Activated T-helper 9 cell treated with anti-CD3 and anti-CD28 coated beads, Interleukin-2, amount 50 U/mL, for 16 hours (primary cell): ENCODE data around the gene SLC10A7.
"Not testable (repeated sequence)": the region's sequence is repeated elsewhere in the genome, so short reads cannot be mapped to it uniquely, and the experiment has no call there.

Experiments used
- DNase-seq: peaks from one replicate; pipeline ENCODE4 v3.0.0-alpha.2; 2020; ENCODE audit warnings: low read depth

SLC10A7 gene

GRCh38 chr4:146439437-146439836, 82.3 kb downstream of the SLC10A7 start:
- DNase-seq, result no peak

DNA sequence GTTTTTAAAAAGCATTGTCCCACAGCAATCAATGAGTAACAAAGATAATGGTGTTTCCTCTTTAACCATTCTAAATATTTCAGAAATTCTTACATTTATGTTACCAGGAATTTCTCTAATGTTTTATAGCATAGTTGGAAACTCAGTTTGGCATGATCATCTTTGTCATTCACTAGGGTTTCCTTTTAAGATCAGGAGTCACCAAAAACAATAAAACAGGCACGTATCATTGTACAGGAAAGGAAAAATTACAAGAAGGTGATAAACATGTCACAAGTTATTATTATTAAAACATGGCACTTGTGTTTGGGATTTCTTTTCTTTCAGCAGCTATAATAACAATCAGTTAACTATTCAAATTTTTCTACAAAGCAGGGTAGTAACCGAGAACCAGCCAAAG, 84.0 kb downstream of the SLC10A7 start:
- no peak for DNase-seq

DNA sequence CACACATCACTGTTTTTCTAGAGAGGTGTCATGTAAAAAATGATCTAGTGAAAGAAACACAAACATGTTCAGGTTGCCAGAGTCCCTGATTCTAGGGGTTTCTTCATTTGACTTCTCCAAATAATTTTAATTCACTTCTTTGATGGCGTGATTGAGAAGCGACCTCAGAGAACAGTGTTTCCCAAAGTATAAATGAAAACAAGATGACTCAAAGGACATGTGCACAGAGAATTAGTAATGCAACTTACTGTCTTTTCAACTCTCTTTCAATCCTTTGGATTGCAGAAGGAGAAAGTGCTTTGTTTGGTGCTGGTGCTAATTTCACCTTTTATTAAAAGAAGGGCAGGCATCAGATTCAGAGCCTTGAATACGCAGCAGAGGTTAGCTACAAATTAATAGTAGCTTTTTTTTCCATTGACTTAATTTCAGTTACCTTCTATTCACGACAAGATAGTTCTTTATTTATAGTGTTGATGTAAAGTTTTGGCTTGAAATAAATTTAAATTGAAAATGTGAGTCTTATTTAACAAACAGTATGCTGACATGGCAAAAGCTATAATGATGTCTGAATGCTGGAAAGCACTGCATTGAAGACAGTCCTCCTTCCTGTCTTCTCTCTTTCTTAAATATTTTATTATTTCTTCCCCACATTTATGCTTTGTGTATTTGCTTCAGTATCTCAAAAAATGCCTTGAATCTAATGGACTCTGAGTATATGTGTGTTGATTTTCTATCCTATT, 85.1 kb downstream of the SLC10A7 start:
- no peak for DNase-seq

DNA sequence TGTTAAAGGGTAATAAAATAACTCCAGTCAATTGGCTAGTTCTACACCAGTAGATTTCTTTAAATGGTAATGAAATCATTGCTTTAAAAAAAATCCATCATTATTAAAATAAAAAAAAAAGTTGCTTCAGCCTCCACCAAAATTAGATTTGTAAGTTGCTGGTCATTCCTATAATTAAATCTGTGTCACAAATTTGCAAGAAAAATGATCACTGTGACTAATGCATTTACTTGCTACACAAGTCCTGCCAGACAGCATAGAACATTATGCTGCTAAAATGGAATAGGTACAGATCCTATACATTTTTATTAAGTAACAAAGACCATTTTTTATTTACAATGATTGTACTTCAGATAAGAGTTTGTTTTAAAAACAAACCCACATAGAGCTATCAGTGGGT, 85.8 kb downstream of the SLC10A7 start:
- no peak for DNase-seq

DNA sequence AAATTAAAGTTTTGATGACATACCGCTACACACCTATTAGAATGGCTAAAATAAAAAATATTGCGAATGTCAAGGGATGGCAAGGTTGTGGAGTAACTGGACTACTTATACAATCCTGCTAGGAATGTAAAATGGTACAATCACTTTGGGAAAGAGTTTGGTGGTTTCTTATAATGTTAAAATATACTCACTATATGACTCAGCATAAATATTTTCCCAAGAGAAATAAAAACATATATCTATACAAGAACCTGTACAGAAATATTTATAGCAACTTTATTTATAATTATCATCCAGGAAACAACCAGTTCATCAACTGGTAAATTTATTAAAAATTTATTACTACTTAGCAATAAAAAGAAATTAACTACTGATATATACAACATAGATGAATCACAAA, 89.7 kb downstream of the SLC10A7 start:
- no peak for DNase-seq

GRCh38 chr4:146428298-146428697, 93.4 kb downstream of the SLC10A7 start:
- no peak for DNase-seq

DNA sequence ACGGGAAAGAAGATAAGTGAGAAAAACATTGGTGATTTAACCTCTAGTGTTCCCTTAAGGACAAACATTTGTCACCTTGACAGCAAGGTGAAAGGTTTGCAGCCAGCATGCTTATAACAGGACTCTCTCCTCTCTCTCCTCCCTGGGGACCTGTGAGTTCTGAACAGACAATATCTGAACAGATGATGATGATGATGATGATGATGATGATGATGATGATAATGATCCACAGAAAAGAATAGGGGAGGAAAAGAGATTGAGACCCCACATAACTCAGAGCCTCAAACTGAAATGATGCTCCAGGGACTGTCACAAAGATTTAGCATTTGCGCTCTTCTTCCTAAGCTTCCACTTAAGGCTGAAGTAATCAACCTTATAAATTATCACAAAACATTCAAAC, 103.9 kb downstream of the SLC10A7 start:
- no peak for DNase-seq

DNA sequence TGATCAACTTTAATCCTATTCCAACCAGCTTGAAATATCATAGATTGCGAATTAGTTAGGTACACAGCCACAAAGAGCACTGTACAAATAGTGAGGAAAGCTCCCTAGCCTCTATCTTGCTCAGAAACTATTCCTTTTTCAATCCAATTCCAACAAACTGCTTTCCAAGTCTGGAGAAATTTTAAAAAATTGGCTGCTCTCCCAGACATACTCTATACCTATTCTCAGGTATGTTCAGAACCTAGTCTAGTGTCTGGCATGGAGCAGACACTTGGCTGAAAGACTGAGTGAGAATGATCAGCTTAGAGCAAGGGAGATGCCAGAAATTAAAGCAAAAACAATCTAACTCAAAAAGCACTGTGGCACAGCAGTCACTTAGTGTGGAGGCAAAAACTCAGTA, 105.9 kb downstream of the SLC10A7 start:
- DNase-seq, result no peak

DNA sequence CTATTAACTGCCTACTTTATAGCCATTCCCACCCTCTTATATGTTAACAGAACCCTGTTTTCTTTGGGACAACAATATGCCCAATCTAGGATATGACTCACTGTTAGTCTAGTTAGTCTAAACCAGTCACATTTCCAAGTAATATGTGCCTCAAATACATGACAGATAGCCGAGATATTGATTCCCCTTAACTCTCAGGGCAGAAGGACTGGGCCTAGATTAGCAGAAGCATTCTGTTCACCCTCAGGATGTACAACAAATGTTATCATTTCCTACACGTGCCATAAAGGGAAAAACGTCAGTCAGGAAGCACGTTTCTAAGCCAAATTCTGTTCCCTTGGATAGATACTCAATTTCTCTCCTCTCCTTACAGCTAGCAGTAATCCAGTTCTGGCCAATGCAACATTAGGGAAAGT, 114.1 kb downstream of the SLC10A7 start:
- no peak for DNase-seq

DNA sequence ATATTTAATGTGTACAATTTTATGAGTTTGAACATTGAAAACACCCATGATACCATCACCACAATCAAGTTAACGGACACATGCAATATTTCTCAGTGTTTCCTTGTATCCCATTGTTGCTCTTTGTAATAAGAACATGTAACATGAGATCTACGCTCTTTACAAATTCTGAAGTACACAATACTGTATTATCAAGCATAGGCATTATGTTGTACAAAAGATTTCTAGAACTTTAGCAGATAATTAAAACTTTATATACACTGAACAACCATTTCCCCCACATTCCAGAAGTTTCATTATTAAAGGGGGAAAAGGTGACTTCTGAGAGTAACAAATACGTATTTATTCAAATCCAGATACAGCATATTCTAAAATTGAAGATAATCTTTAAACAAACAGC, 114.5 kb downstream of the SLC10A7 start:
- no peak for DNase-seq

DNA sequence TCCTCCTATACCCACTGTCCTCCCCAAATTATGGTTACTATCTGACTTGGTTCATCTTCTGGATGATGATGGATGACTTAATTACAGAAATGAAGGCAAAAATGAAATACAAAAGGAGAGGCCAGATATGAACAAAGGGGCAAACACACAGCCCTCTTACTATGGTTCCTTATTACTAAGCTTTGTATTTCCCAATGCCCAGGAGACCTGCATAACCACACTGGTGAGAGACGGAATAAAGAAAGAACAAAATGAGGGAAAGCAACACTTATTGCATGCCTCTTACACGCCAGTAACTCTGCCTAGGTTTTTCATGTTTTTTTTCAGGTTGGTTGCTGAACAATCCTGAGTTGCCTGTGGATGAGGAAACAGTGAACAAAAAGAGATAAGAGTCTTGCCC, 120.5 kb downstream of the SLC10A7 start:
- no peak for DNase-seq

- DNase-seq, result no peak
Measured at GRCh38 chr4:146398896-146399445, 122.8 kb downstream of the SLC10A7 start.

- DNase-seq, result no peak
Measured at GRCh38 chr4:146398404-146398803, 123.3 kb downstream of the SLC10A7 start.

DNA sequence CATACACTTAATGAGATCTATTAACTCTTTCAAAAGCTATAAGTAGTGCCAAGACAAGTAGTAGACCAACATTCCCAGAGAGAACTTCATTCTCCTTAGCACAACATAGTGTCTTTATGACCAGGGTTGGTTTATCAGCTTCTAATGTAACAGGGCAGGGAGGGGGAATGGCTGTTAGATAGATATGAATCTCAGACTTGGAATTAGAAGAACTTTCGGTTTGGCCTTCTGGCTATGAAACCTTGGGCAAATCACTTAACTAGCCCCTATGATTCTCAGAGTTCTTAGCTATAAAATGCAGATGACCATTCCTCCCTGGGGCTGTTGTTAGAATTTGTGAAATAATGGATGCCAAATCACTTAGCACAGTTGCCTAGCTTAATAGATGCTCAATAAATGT, 132.2 kb downstream of the SLC10A7 start:
- DNase-seq, result no peak

DNA sequence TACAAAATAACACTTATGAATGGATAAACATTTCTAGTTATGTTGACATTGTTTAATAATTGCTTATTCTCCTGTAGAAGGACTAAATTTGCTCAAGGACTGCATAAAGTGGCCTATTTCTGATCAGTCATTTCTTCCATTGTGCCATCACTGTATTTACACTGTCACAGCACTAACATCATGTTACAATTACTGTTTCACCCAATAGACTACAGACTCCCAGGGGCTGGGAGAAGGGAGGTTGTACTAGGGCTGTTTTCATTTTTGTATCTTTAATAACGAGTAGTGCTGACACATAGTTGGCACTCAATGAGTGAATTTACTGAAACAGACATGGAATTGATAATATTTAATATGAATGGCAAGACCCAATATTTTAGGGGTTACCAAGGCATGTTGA, 139.5 kb downstream of the SLC10A7 start:
- no peak for DNase-seq

- no peak for DNase-seq
Measured at GRCh38 chr4:146381263-146381872, 140.4 kb downstream of the SLC10A7 start.

GRCh38 chr4:146379744-146380143, 142.0 kb downstream of the SLC10A7 start:
- DNase-seq, result no peak

GRCh38 chr4:146371812-146372211, 149.9 kb downstream of the SLC10A7 start:
- no peak for DNase-seq

GRCh38 chr4:146370841-146371240, 150.9 kb downstream of the SLC10A7 start:
- no peak for DNase-seq

- DNase-seq, result no peak
Measured at GRCh38 chr4:146369446-146369845, 152.3 kb downstream of the SLC10A7 start.

- no peak for DNase-seq
Measured at GRCh38 chr4:146368209-146368608, 153.5 kb downstream of the SLC10A7 start.

- no peak for DNase-seq
Measured at GRCh38 chr4:146367347-146367746, 154.4 kb downstream of the SLC10A7 start.

DNA sequence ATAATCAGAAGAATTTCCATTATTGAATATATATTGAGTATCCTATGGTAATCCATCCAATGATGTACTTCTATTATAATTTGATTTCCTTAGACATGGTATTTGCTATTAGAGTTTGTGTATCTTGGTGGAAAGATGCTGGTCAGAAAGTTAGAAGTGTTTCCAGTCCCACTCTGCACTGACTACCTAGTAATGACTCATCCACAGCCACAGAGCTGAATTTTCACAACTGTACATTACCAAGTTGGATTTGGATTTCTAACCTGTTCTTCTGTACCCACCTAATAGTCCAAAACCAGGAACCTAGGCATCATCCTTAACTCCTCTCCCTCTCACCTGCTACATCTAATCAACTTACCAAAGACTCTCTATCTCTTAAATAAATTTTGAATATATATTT, 162.0 kb downstream of the SLC10A7 start:
- no peak for DNase-seq

DNA sequence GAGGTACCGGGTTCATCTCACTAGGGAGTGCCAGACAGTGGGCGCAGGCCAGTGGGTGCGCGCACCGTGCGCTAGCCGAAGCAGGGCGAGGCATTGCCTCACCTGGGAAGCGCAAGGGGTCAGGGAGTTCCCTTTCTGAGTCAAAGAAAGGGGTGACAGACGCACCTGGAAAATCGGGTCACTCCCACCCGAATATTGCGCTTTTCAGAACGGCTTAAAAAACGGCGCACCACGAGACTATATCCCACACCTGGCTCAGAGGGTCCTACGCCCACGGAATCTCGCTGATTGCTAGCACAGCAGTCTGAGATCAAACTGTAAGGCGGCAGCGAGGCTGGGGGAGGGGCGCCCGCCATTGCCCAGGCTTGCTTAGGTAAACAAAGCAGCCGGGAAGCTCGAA, 171.6 kb downstream of the SLC10A7 start:
- not testable (repeated sequence) for DNase-seq
